ENCODE data around the gene YTHDF1. TPM values are rescaled to one million over a fixed set of nuclear protein-coding genes. Genes with fewer than 3 reads are reported as not detected.
"Not testable (repeated sequence)": the region's sequence is repeated elsewhere in the genome, so short reads cannot be mapped to it uniquely, and the experiment has no call there.

YTHDF1 gene
- total RNA-seq, 4 donors from 2014 or later, result 17.9 to 32.1 (median 29.7) TPM

GRCh38 chr20:63158845-63159244 lies 57.1 kb downstream of the YTHDF1 start:
- intact Hi-C loops (cut with DNase I), result no loop called here
- H3K4me3 ChIP-seq, result no peak overlapping the region
- 84% methylated on average over 14 of the region's 14 CpGs for WGBS
- no peaks in the 10 kb centered on the region for H3K9me3 ChIP-seq
- no peaks in the 10 kb centered on the region for H3K4me1 ChIP-seq
- TF ChIP-seq, protein P1, sequence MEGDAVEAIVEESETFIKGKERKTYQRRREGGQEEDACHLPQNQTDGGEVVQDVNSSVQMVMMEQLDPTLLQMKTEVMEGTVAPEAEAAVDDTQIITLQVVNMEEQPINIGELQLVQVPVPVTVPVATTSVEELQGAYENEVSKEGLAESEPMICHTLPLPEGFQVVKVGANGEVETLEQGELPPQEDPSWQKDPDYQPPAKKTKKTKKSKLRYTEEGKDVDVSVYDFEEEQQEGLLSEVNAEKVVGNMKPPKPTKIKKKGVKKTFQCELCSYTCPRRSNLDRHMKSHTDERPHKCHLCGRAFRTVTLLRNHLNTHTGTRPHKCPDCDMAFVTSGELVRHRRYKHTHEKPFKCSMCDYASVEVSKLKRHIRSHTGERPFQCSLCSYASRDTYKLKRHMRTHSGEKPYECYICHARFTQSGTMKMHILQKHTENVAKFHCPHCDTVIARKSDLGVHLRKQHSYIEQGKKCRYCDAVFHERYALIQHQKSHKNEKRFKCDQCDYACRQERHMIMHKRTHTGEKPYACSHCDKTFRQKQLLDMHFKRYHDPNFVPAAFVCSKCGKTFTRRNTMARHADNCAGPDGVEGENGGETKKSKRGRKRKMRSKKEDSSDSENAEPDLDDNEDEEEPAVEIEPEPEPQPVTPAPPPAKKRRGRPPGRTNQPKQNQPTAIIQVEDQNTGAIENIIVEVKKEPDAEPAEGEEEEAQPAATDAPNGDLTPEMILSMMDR (IDR thresholded peaks at IDR 0.05), result no peak
- TF ChIP-seq POLR2A (IDR thresholded peaks at IDR 0.05; ENCODE audit: low read depth) (no peak), EP300 (IDR thresholded peaks at IDR 0.05) (no peak), POLR2AphosphoS5 (IDR thresholded peaks at IDR 0.05) (no peak)
- DNase-seq (ENCODE audit: extremely low spot score), result no peak
- H3K27ac ChIP-seq (replicated peaks in 1 of 4), result no peak overlapping the region
- H3K27me3 ChIP-seq, result peaks cover 0 to 96% (median 12%) of the 10 kb centered on the region in 4 donors
- H3K36me3 ChIP-seq, result no peaks in the 10 kb centered on the region

DNA sequence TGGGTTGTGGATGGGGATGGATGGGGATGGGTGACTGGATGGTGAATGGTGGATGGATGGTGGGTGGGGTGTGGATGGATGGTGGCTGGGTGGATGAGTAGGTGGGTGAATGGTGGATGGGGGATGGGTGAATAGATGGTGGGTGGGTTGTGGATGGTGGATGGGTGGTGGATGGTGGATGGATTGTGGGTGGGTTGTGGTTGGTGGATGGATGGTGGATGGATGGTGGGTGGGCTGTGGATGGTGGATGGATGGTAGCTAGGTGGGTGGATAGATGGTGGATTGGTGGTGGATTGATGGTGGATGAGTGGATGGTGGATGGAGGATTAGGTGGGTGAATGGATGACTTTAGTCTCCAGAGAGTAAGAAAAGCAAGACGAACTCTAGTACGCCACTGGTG lies 57.6 kb downstream of the YTHDF1 start:
- WGBS, result 86% methylated on average over 2 of the region's 2 CpGs
- Histone ChIP-seq H3K9me3 (no peaks in the 10 kb centered on the region), H3K4me1 (no peaks in the 10 kb centered on the region), H3K4me3 (no peak overlapping the region), H3K36me3 (no peaks in the 10 kb centered on the region), H3K27me3 (peaks cover 0 to 96% (median 15%) of the 10 kb centered on the region in 4 donors), H3K27ac (replicated peaks in 1 of 4) (no peak overlapping the region)
- intact Hi-C loops (cut with DNase I), result no loop called here
- TF ChIP-seq POLR2AphosphoS5 (IDR thresholded peaks at IDR 0.05) (no peak), EP300 (IDR thresholded peaks at IDR 0.05) (no peak), POLR2A (IDR thresholded peaks at IDR 0.05; ENCODE audit: low read depth) (no peak)
- TF ChIP-seq, protein P1 (IDR thresholded peaks at IDR 0.05), result no peak
- no peak for DNase-seq (ENCODE audit: extremely low spot score)

DNA sequence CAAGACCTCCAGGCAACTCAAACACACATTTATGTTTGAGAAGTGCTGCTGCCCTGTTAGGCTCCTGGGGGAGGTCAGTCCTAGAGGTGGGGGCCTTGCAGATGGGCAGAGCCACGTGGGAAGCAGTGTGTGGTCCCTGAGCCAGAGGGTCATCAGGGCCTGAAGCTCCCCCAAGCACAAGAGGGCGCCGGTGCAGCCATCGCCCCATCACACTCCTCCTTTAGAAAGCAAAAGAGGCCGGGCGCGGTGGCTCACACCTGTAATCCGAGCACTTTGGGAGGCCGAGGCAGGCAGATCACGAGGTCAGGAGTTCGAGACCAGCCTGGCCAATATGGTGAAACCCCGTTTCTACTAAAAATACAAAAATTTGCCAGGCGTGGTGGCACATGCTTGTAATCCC lies 58.5 kb downstream of the YTHDF1 start:
- 80% methylated on average over 13 of the region's 13 CpGs for WGBS
- H3K4me1 ChIP-seq; intact Hi-C loops (cut with DNase I); H3K9me3 ChIP-seq; DNase-seq (ENCODE audit: extremely low spot score); H3K36me3 ChIP-seq; H3K27ac ChIP-seq (replicated peaks in 1 of 4); H3K4me3 ChIP-seq: not testable (repeated sequence)
- peaks cover 0 to 96% (median 19%) of the 10 kb centered on the region in 4 donors for H3K27me3 ChIP-seq

DNA sequence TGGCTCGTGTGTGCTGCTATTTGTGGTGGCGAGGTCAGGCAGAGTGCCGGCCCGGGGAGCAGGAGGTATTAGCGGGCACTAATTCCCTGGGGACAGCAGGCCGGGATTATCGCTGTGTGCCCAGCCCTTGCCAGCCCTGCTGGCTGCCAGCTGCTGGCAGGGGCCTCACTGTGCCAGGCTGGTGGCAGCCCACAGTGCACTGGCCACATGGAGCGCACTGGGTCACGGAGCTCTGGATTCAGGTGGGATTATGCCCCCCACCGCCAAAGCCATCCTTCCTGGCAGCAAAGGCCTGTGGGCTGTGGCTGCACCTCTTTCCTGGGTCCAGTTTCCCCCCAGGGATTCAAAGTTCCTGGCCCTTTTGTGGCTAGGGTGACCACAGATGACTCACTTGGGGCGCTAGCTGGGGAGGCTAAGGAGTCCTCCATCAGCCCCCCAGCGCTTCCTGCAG lies 59.7 kb downstream of the YTHDF1 start:
- peaks cover 0 to 94% (median 19%) of the 10 kb centered on the region in 4 donors for H3K27me3 ChIP-seq
- WGBS, result 62% methylated on average over 6 of the region's 12 CpGs
- TF ChIP-seq POLR2A (IDR thresholded peaks at IDR 0.05; ENCODE audit: low read depth) (no peak), EP300 (IDR thresholded peaks at IDR 0.05) (no peak)

DNA sequence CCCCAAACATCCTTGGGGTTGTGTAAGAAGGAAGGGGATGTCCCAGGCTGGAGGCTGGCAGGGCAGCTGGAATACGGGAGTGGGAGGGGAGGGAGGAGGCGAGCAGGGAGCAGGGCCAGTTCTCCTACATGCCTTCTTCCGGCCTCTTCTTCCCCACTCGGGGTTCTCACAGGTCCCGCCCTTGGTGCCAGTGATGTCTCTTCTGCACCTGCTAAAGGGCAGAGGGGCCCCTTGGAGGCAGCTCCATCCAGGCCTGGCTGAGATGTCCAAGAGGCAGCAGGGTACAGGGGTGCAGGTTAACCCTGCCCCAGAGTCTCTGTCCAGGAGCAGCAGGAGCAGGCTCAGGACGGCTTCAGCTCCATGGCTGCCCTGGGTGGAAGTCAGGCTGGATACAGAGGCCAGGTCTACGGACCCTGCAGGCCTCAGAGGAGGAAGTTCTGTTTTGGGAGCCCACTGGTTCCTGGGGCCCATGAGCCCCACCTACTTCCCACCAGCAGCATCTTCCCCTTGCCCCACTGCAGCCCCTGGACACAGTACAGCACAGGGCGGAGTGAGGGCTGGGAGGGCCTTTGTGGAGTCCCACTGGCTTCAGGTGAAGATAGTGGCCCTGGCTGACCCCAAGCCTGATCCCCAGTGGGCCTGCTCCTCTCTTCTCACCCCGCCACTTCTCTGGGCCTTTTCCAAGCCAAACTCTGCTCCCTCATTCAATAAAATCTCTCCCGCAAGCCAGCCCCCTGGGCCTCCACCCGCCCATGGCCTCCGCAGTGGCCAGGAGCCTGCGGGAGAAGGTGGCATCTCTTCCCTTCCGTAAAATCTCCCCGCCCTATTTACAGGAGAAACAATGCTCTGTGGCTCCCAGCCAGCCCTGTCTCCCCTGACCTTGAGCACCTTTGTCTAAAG lies 60.4 kb downstream of the YTHDF1 start:
- H3K4me1 ChIP-seq, result peaks cover 0 to 21% (median 15%) of the 10 kb centered on the region in 4 donors
- TF ChIP-seq EP300 (IDR thresholded peaks at IDR 0.05), result no peak
- TF ChIP-seq POLR2A (IDR thresholded peaks at IDR 0.05; ENCODE audit: low read depth), result no peak
- TF ChIP-seq POLR2AphosphoS5 (IDR thresholded peaks at IDR 0.05), result no peak
- TF ChIP-seq, protein P1 (IDR thresholded peaks at IDR 0.05), result no peak
- no peak overlapping the region for H3K4me3 ChIP-seq
- H3K9me3 ChIP-seq, result no peaks in the 10 kb centered on the region
- 66% methylated on average over 13 of the region's 15 CpGs for WGBS
- no peak for DNase-seq (ENCODE audit: extremely low spot score)
- H3K36me3 ChIP-seq, result no peaks in the 10 kb centered on the region
- intact Hi-C loops (cut with DNase I), result no loop called here
- peaks cover 0 to 94% (median 19%) of the 10 kb centered on the region in 4 donors for H3K27me3 ChIP-seq
- no peak overlapping the region for H3K27ac ChIP-seq (replicated peaks in 1 of 4)

More for the DNA sequence above, 59.7 kb downstream of the YTHDF1 start:
- Histone ChIP-seq H3K4me1 (peaks cover 0 to 18% (median 10%) of the 10 kb centered on the region in 4 donors), H3K4me3 (no peak overlapping the region), H3K9me3 (no peaks in the 10 kb centered on the region), H3K36me3 (no peaks in the 10 kb centered on the region), H3K27ac (replicated peaks in 1 of 4) (no peak overlapping the region)
- DNase-seq (ENCODE audit: extremely low spot score), result no peak
- intact Hi-C loops (cut with DNase I), result no loop called here

All from esophagus muscularis mucosa (tissue), 4 donors.